NB4 (cell line): ENCODE measurements around the gene DIO3.

Source experiments
- DNase-seq: peaks from one replicate; pipeline ENCODE4 v3.0.0; 2010; ENCODE audit warnings: low read depth
- H3K4me3 ChIP-seq: one replicate; pipeline ENCODE4 v1.5.1; 2011; ENCODE audit warnings: mild to moderate bottlenecking, low read depth, low read length, moderate library complexity
- CTCF ChIP-seq: IDR thresholded peaks from one replicate; pipeline ENCODE4 v1.5.1; 2012; ENCODE audit warnings: low read depth, low read length
- MAX ChIP-seq: IDR thresholded peaks from 2 replicates; pipeline ENCODE4 v1.6.1; 2011; ENCODE audit warnings: low read depth, low read length
- MYC ChIP-seq: IDR thresholded peaks from 2 replicates; pipeline ENCODE4 v1.6.1; 2011; ENCODE audit warnings: low read depth, low read length
- POLR2A ChIP-seq: IDR thresholded peaks from 2 replicates; pipeline ENCODE4 v1.6.1; 2011; ENCODE audit warnings: mild to moderate bottlenecking; ENCODE audit not compliant: insufficient read length; ENCODE audit errors: extremely low read depth

The DIO3 gene

GRCh38 chr14:101560534-101561113, 671 bp upstream of the DIO3 start:
- TF ChIP-seq MYC = no peak
- TF ChIP-seq MAX = no peak
- no peak for TF ChIP-seq POLR2A
- no peak for TF ChIP-seq CTCF
- no peak overlapping the region for H3K4me3 ChIP-seq
- DNase-seq = no peak

- DNase-seq = no peak
- H3K4me3 ChIP-seq = no peak overlapping the region
- no peak for TF ChIP-seq CTCF
- TF ChIP-seq POLR2A = no peak
- TF ChIP-seq MAX = no peak
- TF ChIP-seq MYC = no peak
Measured at GRCh38 chr14:101561897-101562490, 699 bp downstream of the DIO3 start.

GRCh38 chr14:101562659-101563351, 1.5 kb downstream of the DIO3 start:
- no peak overlapping the region for H3K4me3 ChIP-seq
- DNase-seq = no peak
- TF ChIP-seq MAX (no peak), CTCF (no peak), POLR2A (no peak), MYC (no peak)

GRCh38 chr14:101563352-101563653, 2.0 kb downstream of the DIO3 start:
- no peak for TF ChIP-seq MYC
- no peak for TF ChIP-seq CTCF
- TF ChIP-seq MAX = no peak
- TF ChIP-seq POLR2A = no peak
- H3K4me3 ChIP-seq = no peak overlapping the region
- DNase-seq = no peak

- no peak for DNase-seq
- TF ChIP-seq CTCF (no peak), MYC (no peak), POLR2A (no peak), MAX (no peak)
- no peak overlapping the region for H3K4me3 ChIP-seq
Measured at GRCh38 chr14:101563654-101564443, 2.6 kb downstream of the DIO3 start.
